ENCODE data around the gene DRC7.
"Not testable (repeated sequence)": the region's sequence is repeated elsewhere in the genome, so short reads cannot be mapped to it uniquely, and the experiment has no call there.

Gene DRC7

DNA sequence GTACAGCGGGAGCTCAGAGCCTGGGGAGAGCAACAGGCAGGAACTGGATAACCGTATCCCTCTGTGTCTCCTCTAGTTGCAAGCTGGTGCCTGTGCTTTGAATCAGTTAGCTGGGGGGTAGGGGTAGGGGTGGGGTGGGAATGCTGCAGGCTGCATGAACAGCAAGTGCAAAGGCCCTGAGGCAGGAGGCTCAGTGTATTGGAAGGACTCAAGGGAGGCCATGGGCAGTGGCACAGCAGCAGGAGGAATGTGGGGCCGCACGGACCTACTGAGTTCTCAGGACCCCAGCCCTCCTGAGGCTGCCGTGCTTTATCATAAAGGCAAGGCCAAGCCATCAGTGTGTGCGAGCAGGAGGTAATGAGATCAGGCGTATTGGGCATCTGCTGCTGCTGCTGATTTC, 44.2 kb downstream of the DRC7 start:
- no peak for DNase-seq

DNA sequence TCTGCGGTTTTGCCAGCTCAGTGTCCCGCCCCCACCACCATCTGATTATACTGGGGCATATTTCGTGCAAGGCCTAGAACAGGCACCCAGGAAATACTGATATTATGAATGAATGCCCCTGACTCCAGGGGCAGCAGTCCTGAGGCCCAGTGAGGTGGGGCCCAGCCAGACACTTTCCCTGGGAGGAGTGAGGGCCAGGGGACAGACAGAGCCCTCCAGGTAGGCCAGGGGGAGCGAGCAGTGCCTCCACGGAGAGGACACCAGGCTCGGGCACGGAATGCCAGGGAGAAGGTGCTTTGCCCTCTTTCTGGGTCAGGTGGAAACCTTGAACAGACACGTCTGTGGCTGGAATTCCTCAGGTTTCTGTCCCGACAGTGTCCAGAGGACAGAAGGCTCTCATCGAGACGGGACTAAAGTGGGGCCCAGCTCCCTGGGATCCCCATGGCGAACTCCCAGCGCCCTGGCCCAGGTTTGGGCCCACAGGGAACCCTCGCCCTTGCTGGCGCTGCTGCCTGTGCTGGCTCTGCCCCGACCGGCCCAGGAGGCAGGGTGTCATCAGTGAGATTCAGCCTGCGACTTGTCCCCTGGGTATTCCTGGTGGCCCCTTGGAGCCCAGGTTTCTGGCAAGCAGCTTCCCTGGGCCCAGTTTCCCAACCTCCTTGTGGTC, 45.3 kb downstream of the DRC7 start:
- DNase-seq, result no peak

DNA sequence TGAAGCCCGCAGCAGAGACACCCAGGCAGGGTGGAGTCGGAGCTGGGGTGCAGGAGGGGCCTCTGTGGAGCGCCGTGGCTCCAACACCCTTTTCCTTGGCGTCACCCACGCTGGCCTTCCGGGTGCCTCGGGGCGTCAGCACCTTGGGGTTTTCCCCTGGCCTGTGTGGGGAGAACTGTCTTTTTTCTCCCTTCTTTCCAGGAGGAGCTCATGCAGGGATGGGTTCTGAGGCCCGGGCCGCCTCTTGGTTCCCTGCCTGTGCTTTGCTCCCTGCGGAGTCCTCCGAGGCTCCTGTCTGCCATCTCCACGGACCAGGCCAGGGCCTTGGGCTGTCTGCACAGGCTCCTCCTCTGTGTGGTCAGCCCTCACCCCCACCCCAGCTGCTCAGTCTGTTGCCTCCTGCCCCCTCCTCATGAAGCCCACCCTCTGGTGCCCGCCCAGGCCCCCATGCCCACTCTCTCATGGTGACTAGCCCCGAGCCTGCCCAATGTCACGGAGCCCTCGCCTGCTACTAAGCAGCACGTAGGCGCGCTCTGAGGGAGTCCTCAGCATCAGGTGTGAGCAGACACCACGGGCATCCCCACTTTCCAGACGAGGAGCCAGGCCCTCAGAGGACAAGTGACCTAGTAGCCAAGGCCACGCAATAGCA, 45.9 kb downstream of the DRC7 start:
- no peak for DNase-seq

DNA sequence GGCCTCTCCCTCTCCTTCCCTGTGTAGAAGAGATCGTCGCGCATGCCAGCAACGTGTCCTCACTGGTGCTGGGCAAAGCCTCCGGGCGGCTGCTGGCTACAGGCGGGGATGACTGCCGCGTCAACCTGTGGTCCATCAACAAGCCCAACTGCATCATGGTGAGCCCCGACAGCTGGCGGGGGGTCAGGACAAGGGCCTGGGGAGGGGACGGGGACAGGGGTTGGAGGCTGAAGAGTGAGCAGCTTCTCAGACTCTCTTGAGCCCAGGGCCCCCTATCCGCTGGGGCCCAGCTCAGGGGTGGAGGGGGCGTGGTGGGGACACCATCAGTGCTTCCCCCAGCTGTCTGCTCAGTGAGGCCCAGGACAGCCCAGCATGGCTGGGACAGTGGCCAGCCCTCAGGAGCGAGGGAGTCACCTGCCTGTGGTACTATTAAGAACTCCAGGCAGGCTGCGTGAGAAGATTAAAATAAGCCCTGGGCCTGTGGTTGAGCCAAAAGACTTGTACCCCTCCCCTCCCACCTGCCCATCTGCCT, 47.1 kb downstream of the DRC7 start:
- DNase-seq, result no peak

DNA sequence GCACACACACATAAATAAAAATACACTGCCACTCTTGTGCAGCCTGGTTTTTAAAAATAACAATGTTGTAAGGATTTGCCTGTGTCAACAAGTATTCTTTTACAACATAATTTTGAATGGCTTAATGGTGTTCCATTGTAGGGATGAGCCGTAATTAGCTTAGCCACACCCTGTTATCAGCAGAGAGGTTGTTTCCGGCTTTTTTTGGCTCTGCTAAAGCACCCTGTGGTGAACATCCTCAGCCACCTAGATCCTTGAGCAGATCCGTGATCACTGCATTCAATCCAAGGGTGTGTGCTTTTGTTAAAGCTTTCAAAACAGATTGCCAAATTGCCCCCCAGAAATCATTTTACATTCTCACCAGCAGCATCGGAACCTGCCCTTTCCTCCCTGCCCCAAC, 47.9 kb downstream of the DRC7 start:
- no peak for DNase-seq

DNA sequence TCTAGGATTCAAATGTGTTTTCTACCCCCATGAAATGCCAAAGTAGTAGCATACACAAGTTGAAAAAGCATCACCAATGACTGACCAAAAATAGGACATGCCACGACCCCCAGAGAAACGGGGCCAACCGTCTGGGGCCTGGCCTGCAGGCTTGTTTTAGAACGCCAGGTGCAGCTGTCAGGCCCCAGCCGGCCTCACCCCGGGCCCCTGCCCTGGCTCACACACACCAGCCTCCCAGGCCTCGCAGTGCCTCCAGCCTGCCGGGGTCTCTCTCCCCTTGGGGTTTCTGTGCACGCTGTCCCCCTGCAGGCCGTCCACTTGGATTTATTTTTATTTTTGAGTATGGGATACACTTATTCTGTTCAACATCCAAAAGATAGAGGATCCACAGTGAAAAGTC, 48.9 kb downstream of the DRC7 start:
- DNase-seq, result no peak

DNA sequence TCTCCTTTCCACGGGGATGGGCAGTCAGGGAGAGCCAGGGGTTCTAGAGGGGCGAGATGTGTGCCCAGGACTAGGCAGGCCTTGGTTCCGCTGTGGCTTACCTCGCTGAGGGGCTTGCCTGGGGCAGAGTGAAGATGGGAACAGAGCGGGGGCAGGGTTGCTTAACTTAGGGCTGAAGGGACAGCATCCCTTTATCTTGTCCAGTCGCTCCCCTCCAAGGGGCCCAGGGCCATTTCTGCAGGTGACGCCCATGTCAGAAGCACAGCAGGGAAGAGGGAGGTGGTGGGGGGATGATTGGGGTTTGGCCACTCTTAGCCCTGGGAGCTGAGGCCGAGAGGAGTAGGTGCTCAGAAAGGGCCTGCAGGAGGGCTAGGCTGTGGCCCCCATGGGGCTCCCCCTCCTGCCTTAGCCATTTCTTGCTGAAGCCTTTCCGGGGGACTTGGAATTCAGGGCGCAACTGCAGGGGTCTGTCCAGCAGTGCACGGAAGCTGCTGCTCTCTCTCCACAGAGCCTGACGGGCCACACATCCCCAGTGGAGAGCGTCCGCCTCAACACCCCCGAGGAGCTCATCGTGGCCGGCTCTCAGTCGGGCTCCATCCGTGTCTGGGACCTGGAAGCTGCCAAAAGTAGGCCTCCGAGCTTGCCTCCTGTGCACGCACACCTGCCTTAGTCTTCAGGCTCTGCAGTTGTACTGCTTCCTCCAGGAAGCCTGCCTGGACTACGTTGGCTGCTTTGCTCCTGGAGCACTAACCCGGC, 49.5 kb downstream of the DRC7 start:
- DNase-seq, result no peak

DNA sequence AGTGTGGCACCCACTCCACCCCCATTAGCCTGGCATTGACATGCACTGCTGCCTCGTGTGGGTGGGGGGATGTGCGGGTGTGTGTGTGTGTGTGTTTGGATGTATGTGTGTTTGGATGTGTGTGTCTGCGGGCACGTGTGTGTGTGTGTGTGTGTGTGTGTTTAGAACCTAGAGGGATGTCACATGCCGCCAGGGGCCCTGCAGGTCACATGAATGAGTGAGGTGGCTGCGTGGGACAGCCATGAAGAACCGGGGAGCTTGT, 50.0 kb downstream of the DRC7 start:
- DNase-seq, result no peak

DNA sequence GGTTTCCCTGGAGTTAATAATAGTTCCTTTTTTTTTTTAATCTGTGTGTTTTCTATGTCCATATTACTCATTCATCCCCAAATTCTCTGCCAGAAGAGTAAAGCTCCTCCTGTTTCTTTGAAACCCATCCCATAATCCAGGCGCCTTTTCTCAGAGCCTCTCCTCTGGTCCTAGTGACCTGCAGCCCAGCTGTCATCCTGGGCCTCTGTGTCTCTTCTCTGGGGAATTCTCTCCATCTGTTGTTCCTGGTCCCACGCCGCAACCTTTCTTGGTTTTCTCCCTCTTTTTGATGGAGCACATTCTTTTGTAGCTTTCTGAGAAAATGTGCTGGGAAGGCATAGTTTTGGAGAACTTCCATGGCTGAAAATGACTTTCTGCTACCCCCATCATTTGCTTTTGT, 51.2 kb downstream of the DRC7 start:
- DNase-seq, result no peak

DNA sequence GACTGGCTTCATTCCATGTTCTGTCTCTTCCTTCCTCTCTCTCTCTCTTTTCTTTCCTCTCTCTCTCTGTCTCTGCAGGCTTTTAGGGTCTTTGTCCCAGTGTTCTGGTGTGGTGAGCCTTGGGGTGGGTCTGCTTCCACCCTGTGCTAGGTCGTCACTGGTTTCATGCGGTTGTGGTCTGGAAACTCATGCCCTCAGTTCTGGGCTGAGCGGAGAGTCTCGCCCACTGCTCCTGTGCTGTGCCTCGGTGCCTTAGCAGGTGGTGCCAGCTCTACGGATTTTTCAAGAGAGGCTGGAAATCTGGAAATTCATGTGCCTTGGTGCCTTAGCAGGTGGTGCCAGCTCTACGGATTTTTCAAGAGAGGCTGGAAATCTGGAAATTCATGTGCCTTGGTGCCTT, 51.7 kb downstream of the DRC7 start:
- DNase-seq, result not testable (repeated sequence)

DNA sequence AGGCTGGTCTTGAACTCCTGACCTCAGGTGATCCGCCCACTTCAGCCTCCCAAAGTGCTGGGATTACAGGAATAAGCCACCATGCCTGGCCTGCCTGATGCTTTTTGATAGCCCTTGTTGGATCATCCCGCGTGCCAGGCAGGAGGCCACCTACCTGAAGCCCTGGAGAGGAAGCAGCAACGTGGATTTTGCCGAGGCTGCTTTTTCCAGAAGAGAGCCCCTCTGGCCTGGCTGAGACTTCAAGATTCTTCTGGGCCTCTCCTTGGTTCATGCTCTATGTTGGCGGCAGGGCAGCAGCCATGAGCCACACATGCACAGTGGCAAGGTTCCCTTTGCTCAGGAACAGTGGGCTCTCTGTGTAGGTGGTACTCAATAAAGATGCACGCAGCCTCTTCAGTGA, 52.5 kb downstream of the DRC7 start:
- DNase-seq, result no peak

DNA sequence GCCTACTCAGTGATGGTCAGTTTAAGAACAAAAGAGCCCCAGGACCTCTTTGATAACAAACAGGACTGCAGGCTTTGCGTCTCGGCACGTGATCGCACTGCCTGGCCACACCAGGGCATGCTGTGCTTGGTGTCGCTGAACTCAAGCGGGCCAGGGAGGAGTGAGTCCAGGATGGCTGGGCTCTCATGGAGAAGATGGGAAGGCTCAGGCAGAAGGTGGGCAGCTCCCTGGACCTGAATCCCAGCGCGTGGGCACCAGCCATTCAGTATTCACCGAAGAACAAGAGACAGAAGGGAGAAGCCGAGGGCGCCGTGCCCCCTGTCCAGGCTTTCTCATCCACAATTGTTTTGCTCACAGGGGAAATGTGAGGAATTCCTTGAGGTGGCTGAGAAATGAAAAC, 52.9 kb downstream of the DRC7 start:
- no peak for DNase-seq

DNA sequence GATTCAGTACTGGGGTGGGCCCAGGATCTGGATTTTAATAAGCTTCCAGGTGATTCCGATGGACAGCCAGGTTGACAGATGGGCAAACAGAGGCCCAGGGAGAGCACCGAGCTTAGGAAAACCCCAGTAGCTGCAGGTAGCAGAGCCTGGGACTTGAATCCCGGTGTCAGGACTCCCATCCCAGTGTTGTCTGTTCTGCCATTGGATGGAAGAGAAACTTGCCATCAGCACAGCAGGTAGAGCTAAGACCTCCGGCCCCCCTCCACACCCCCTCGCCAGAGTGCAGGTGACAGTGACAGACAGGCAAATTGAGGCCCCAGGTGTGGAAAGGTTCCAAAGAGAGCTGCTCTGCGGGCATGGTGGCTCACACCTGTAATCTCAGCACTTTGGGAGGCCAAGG, 53.4 kb downstream of the DRC7 start:
- DNase-seq, result no peak

DNA sequence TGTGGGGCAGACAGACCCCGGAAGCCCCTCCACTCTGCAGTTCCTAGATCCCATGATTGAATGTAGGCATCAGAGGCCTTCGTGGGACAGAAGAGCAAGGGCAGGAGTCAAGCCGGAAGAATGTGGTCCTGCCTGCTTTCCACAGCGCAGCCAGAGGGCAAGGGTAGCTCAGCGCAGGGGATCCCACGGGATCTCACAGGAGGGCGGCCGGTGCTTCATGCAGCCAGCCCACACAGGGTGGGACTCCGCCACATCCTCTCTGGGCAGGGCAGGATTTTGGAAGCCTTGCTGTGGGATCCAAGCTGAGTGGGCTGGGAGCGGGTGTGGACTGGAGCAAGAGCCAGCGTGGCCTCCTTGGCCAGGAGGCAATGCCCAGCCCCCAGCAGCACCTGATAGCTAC, 54.0 kb downstream of the DRC7 start:
- no peak for DNase-seq

DNA sequence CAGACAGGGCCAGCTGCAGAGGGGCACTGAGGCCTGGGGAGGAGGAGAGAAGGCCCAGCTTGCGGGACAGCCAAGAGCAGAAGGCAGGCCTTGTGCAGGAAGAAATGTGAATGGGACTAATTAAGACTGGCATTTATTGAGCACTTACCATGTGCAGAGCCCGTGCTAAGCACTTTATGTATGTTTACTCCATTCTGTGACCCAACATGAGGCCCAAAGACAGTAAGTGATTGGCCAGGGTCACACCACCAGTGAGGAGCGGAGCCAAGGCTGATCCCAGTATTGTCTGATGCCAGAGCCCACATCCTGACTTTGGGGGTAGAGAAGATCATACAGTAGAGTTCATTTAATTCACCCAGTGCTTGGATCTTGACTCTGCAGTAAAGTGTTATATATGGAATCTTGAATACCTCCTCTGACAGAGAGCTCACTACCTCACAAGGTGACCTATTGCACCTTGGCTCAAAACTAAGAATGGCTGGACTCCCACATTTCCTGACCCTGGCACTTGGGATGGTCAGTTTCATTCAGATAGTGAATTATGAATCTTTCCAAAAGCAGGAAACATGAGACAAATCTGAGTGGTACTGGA, 54.6 kb downstream of the DRC7 start:
- DNase-seq, result no peak

DNA sequence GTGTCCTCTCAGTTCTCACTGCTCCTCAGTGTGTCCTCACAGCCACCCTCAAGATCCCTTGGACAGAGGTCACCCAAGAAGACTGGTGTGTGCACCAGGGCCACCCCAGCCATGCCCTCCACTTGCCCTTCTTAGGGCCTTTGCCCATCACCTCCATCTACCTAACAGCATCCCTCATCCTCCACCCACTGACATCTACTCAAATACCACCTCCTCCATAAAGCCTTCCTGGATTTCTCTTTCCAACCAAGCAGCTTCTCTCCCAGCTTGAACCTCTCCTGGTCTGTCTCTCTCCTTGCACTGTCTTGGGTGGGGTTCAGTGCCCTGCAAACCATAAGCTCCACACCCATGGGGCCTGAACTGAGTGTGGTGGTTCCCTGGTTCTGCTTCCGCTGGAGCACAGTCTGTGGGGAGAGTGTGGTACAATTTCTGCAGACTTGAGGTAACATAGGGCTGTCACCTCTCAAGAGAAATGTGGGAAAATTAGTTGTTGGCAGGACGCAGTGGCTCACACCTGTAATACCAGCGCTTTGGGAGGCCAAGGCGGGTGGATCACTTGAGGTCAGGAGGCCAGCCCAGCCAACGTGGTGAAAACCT, 55.3 kb downstream of the DRC7 start:
- DNase-seq, result no peak

DNA sequence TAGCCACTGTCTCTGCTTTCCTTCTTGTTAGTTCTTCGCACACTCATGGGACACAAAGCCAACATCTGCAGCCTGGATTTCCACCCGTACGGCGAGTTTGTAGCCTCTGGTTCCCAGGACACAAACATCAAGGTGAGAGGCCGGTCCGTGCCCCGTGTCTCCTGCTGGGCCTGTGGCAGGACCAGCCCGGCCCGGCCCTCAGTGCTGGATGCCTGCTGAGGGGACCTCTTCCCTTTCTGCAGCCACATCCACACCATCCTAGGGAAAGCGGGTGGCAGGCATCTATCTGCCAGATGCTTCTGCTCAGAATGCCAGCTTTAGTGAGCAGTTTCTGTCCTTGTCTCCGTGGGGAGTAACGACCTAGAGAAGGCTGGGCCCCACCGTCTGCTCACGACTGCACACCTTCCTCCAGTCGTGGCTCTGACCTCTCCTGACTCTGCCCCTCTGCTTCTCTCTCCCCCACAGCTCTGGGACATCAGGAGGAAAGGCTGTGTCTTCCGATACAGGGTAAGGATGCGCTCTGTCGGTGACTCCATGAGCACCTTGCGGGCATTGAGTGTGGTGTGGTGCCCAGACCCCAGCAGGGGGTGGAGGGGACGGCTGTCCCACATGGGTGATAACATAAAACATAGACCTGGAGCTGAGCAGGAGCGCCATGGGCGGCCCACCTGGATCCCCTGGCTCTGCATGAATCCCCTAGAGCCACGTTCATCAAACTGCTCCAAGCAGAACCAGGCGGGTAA, 56.4 kb downstream of the DRC7 start:
- no peak for DNase-seq

DNA sequence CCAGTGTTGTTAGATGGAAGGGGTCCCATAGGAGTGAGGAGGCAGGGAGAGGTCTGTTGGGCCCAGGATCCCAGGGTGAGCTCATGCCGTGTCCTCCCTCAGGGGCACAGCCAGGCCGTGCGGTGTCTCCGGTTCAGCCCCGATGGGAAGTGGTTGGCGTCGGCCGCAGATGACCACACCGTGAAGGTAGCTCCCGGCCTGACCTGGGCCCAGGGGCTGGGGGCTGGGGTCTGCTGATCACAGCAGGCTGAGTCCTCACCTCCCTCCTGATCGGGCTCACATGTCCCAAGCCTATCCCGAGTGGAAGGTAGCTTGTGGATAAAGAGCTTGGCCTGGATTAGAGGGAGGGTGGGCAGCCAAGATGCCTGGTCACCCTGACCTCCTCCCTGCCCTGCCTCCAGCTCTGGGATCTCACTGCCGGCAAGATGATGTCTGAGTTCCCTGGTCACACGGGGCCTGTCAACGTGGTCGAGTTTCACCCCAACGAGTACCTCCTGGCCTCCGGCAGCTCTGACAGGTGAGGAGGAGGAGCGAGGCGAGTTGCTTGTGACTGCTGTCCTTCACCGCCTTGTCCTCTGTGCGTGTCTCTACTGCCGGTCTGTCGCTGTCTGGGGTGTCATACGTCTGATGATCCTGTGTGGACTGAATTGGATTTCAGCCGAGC, 57.1 kb downstream of the DRC7 start:
- no peak for DNase-seq

DNA sequence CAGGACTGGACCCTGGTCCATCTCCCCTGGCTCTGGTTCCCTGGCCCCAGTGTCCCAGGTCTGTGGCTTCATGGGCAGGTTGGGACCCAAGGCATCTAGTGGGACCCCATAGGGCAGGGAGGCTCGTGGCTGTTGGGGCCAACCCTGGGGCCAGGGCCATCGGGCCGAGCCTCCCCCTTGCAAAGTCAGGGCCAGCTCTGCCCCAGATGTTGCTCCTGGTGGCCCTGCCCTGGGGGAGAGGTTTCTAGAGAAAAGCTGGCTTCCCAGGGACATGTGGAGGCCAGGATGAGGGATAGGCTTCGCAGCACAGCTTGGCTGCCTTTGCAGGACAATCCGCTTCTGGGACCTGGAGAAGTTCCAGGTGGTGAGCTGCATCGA, 57.6 kb downstream of the DRC7 start:
- no peak for DNase-seq

DNA sequence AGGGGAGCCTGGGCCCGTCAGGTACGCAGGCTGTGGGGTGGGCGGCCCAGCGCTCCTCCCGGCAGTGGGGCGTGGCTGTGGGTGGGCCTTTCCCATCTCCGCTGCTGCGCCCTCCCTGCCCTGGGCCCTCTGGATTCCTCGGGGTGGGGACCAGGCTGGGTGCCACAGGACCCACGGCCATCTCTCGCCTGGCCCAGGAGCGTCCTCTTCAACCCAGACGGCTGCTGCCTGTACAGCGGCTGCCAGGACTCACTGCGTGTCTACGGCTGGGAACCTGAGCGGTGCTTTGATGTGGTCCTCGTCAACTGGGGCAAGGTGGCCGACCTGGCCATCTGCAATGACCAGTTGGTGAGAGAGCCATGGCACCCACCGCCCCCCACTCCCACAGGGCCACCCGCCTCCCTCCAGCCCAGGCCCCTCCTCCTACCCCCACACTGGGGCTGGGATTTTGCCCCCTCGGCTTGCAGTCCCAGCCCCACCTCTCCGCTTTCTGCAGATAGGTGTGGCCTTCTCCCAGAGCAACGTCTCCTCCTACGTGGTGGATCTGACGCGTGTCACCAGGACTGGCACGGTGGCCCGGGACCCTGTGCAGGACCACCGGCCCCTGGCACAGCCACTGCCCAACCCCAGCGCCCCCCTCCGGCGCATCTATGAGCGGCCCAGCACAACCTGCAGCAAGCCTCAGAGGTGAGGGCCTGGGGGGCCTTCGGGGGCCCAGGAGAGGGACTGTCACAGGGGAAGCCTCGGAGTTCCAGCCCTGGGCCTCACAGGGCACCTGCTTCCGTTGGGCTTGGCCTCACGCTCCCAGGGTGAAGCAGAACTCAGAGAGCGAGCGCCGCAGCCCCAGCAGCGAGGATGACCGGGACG, 58.2 kb downstream of the DRC7 start:
- no peak for DNase-seq
